Pancreas (tissue), 10 donors: ENCODE data around the gene PLRG1. TPM values are rescaled to one million over a fixed set of nuclear protein-coding genes. Genes with fewer than 3 reads are reported as not detected.

Source experiments
- ATAC-seq, 4 donors: fragments of 200-7000 bp; cut with Tn5 transposase; one replicate each; pipeline versions ENCODE4 v1.8.0 to v1.9.1; 2020; ENCODE audit warnings: mild to moderate bottlenecking in 4 of 4, moderate library complexity in 4 of 4
- DNase-seq, 6 donors: peaks; one replicate each; pipeline ENCODE4 v3.0.0-alpha.2; 2020
- FAIRE-seq: peaks from 2 replicates; lab custom pipeline; 2012; peaks lifted over from hg19 to GRCh38; lab: Jason Lieb, UNC
- H3K27ac ChIP-seq, 4 donors: fragments of 200-600 bp; sonication (generic); 1 replicate in 3 of 4; 2 replicates in 1 of 4; pipeline versions ENCODE4 v1.5.0 to v1.8.0; 2020
- H3K27me3 ChIP-seq, 4 donors: fragments of 200-600 bp; one replicate each; pipeline ENCODE4 v1.8.0; 2021
- H3K36me3 ChIP-seq, 3 donors: fragments of 200-600 bp; sonication (generic) in 1 of 3; one replicate each; pipeline versions ENCODE4 v1.5.0 to v1.8.0; 2020 to 2021
- H3K4me1 ChIP-seq, 3 donors: fragments of 200-600 bp; one replicate each; pipeline ENCODE4 v1.8.0; 2021
- H3K4me3 ChIP-seq, 4 donors: fragments of 200-600 bp; sonication (generic) in 2 of 4; one replicate each; pipeline versions ENCODE4 v1.5.0 to v1.8.0; 2020 to 2021
- H3K9me3 ChIP-seq, 4 donors: fragments of 200-600 bp; one replicate each; pipeline ENCODE4 v1.8.0; 2021
- CTCF ChIP-seq, 4 donors: fragments of 200-600 bp; sonication (generic) in 3 of 4; IDR thresholded peaks; one replicate each; pipeline versions ENCODE4 v1.5.0 to v1.8.0; 2021; ENCODE audit warnings: antibody characterized with exemption in 4 of 4
- WGBS, 2 donors: extraction: QIAGEN DNeasy Blood & Tissue Kit; methylation state at CpG; one replicate each; pipeline ENCODE4 v1.1.7; 2013; 5-methylcytosine and 5-hydroxymethylcytosine counted together
- intact Hi-C, 3 donors: fragments of 100-400 bp; cut with DNase I; formaldehyde crosslinking; loops; one replicate each; pipeline versions ENCODE4 v1.11.1 to v1.14.2; 2022
- polyA plus RNA-seq, 2 donors: library from polyadenylated mRNA; stranded (reverse); fragments of 200-250 nt; gene quantifications; one replicate each; pipeline ENCODE4 v1.2.3, GENCODE V29; 2013
- total RNA-seq, 6 donors: library from RNA; stranded (reverse); fragmentation: NEBNext Ultra II Directional in 4 of 6; extraction: Animal tissue kit (Norgen Biotek cat#: 25700) in 4 of 6; gene quantifications; one replicate each; pipeline versions ENCODE4 v1.2.1 to v1.2.4, GENCODE V29; 2021 to 2023
- donor health status: healthy with polysubstance abuse.
- donor health status: DM: no; HTN: no; CAD: no; lungs with moderate emphysema.
- donor health status: DM: no; HTN: no; CAD: no.
- donor health status: control.
- donor health status: control.
- donor health status: Bipolar disorder and iron deficiency.
- donor health status: DM: yes; HTN: yes; CAD: no.
- donor health status: DM: no; HTN: no; CAD: no.
- donor health status: DM: no; HTN: no; CAD: no.
- donor health status: DM: yes; HTN: yes; CAD: no.

The PLRG1 gene
- total and polyA plus RNA-seq, 8 donors, result 18.5 to 38.6 (median 30.5) TPM

DNA sequence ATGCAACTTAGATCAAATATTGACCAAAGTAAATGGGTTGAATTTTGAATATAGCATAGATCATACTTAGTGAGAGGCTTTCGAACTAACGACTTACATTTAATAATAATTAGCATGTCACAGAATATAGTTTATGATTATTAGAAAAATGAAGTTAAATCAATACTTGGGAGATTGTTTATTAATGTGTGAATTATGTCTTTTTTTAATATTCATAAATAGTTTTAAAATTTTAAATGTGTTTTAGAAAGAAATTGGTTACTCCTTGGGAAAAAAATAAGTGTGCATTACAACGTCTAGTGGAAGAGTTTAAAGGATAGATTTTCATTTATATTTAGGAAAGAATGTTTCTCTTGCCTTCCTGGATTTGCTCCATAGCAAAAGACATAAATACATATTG lies 33.0 kb upstream of the PLRG1 start:
- no peak for ATAC-seq
- H3K27me3 ChIP-seq, result no peaks in the 10 kb centered on the region
- TF ChIP-seq CTCF (IDR thresholded peaks at IDR 0.05), result no peak
- no peaks in the 10 kb centered on the region for H3K9me3 ChIP-seq
- no peak overlapping the region for H3K27ac ChIP-seq
- no peak overlapping the region for H3K4me3 ChIP-seq
- H3K36me3 ChIP-seq, result no peaks in the 10 kb centered on the region
- no peak for FAIRE-seq
- DNase-seq, result no peak
- intact Hi-C loops, result no loop called here
- 74 to 86% methylated on average over 3 of the region's 3 CpGs for WGBS, 2 donors
- no peaks in the 10 kb centered on the region for H3K4me1 ChIP-seq

GRCh38 chr4:154582723-154583122 lies 32.5 kb upstream of the PLRG1 start:
- H3K4me1 ChIP-seq, result no peaks in the 10 kb centered on the region
- no peak for TF ChIP-seq CTCF (IDR thresholded peaks at IDR 0.05)
- DNase-seq, result no peak
- H3K9me3 ChIP-seq, result no peaks in the 10 kb centered on the region
- H3K27ac ChIP-seq, result no peak overlapping the region
- H3K4me3 ChIP-seq, result no peak overlapping the region
- H3K27me3 ChIP-seq, result no peaks in the 10 kb centered on the region
- intact Hi-C loops, result no loop called here
- FAIRE-seq, result no peak
- no peaks in the 10 kb centered on the region for H3K36me3 ChIP-seq
- 35 to 49% methylated on average over 2 of the region's 2 CpGs for WGBS, 2 donors
- ATAC-seq, result no peak

GRCh38 chr4:154579927-154580326 lies 29.7 kb upstream of the PLRG1 start:
- H3K27me3 ChIP-seq, result no peaks in the 10 kb centered on the region
- TF ChIP-seq CTCF (IDR thresholded peaks at IDR 0.05), result no peak
- ATAC-seq, result no peak
- H3K36me3 ChIP-seq, result no peaks in the 10 kb centered on the region
- intact Hi-C loops, result no loop called here
- DNase-seq, result no peak
- H3K4me3 ChIP-seq, result no peak overlapping the region
- H3K27ac ChIP-seq, result no peak overlapping the region
- no peaks in the 10 kb centered on the region for H3K9me3 ChIP-seq
- no peak for FAIRE-seq
- H3K4me1 ChIP-seq, result no peaks in the 10 kb centered on the region

GRCh38 chr4:154578919-154579318 lies 28.7 kb upstream of the PLRG1 start:
- no peaks in the 10 kb centered on the region for H3K27me3 ChIP-seq
- no peaks in the 10 kb centered on the region for H3K4me1 ChIP-seq
- no peak for TF ChIP-seq CTCF (IDR thresholded peaks at IDR 0.05)
- intact Hi-C loops, result no loop called here
- no peak overlapping the region for H3K4me3 ChIP-seq
- H3K27ac ChIP-seq, result no peak overlapping the region
- ATAC-seq (no peak), FAIRE-seq (no peak), DNase-seq (no peak)
- no peaks in the 10 kb centered on the region for H3K9me3 ChIP-seq
- H3K36me3 ChIP-seq, result no peaks in the 10 kb centered on the region
- WGBS, 2 donors, result 73 to 77% methylated on average over 1 of the region's 1 CpG

DNA sequence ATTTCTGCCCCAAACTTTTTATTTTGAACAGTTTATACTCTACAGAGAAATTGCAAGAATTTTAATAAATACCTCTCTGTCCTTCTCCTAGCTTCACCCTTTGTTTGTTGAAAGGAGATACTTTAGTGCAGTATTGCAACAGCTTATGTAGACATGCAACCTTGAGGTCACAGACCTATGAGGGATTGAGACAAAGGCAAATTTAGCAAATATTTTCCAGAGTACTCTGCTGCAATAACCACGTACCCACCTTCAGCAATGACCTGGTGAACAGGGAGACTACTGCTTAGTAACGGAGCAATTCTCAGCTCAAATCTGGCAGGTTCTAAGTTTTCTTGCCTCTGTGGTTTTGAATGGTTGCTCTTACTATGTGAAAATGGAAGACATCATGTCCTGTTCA lies 27.1 kb upstream of the PLRG1 start:
- WGBS, 2 donors, result 75 to 83% methylated on average over 2 of the region's 2 CpGs
- FAIRE-seq, result no peak

More for the DNA sequence above, 27.1 kb upstream of the PLRG1 start:
- H3K9me3 ChIP-seq, result no peaks in the 10 kb centered on the region
- H3K4me3 ChIP-seq, result no peak overlapping the region
- no peaks in the 10 kb centered on the region for H3K4me1 ChIP-seq
- no peak overlapping the region for H3K27ac ChIP-seq
- TF ChIP-seq CTCF (IDR thresholded peaks at IDR 0.05), result no peak
- intact Hi-C loops, result no loop called here
- H3K27me3 ChIP-seq, result no peaks in the 10 kb centered on the region
- H3K36me3 ChIP-seq, result no peaks in the 10 kb centered on the region
- ATAC-seq, result no peak
- no peak for DNase-seq
